Measurements from ENCODE around the gene RAMP2.
"Not testable (repeated sequence)": the region's sequence is repeated elsewhere in the genome, so short reads cannot be mapped to it uniquely, and the experiment has no call there.

The RAMP2 gene, protein sequence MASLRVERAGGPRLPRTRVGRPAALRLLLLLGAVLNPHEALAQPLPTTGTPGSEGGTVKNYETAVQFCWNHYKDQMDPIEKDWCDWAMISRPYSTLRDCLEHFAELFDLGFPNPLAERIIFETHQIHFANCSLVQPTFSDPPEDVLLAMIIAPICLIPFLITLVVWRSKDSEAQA

DNA sequence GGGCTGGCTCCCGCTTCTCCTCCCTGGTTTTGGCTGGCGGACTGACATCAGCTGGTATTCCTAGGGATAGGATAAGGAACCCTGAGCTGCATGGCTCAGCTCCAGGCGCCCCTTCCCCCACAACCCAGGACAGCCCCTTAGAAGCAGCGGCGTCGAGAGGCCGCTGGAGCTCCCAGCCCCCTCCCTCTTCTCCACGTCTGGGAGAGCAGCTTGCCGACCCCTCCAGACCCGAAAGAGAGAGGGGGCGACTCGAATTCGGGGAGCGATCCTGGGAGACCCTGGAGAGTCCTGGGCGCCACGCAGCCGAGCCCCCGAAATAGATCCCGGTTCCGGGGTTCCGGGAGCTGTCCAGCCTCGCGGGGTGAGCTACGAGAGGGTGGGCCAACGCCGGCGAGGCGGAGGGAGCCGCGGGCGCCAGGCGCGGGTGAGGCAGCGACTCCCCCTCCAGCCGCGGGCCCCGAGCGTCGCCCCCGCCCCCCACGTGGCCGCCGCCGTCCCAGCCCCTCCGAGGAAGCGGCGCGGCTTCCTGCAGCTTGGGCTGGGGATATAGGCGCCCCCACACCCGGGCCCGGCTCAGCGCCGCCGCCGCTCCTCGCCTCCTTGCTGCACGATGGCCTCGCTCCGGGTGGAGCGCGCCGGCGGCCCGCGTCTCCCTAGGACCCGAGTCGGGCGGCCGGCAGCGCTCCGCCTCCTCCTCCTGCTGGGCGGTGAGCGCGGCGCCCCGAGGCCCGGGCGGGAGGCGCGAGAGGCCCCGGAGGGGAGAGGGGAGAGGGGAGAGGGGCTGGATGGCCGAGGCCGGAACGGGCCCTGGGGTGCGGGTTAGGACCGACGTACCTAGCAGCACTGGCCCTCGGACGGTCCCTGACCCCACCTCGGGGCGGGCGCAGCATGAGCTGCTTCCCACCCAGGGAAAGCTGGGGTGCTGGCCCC, at the start of gene RAMP2:
RAMP2 (plus strand) TSS at position 576 of the 930 bp plus-strand sequence; CDS start at position 611, 35 bp downstream.
- DNase-seq (ENCODE audit: extremely low read depth in 1 of 2, low read depth in 1 of 2) = no peak

DNA sequence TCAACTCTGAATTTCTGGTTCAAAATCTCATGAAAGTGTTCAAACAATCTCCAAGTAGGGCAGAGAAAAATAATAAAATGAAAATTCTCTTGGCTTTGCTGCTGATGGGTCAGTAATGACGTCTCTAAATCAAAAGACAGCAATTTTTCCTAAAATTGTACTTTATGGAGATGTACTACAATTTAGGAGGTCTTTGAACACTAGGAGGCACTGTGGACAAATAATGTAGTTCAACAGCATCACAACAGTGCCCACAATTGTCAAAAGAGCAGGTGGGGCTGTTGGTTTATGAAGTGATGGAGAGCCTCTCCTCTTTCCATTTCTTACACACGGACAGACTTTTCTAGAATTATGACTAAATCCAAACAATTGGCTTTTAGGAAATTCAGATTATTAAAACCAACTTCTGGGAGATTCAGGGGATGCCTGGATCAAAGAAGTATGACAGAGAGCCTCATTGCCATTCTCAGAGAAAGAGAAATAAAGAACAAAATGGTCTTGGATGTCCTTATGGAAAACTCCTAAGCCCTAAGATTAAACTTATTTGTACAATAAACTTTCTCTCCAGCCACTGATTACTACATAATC, 39.9 kb upstream of the RAMP2 start:
- DNase-seq (ENCODE audit: extremely low read depth in 1 of 2, low read depth in 1 of 2) = no peak

DNA sequence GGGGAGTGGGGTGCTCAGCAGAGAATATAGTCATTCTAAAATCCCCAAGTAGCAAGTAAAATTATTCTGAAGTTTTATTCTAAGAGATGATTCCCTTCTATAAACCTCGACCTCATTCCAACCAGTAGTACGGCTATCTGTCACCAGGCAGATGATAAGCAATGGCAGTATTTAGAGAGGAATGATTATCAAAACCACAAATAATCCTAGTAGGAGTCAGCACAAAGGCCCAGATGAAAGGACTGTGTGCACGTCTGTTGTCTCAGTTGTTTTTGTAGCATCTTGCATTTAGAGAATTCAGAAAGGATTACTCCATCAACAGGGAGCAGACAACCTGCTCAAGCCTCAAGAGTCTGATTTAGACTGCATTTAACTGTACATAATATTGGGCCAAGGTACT, 37.4 kb upstream of the RAMP2 start:
- no peak for DNase-seq (ENCODE audit: extremely low read depth in 1 of 2, low read depth in 1 of 2)

GRCh38 chr17:42725143-42725542, 35.9 kb upstream of the RAMP2 start:
- DNase-seq (ENCODE audit: extremely low read depth in 1 of 2, low read depth in 1 of 2) = no peak

DNA sequence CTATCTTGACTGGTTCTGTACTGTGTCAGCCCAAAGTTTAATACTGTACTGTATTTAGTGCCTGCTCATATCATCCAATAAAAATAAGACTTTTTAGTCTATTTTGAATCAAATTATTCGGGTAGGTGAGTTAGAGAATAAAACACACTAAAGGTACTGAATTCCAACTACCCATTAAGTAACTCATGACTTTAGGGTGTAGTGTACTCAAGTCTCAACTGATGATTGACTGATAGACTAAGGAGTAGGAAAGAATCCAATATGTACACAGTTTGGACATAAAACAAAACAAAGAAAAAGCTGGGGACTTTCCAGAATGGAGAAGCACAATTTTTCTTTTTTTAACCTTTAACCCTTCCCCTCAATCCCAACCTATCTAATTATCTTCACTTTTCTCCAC, 20.3 kb upstream of the RAMP2 start:
- DNase-seq (ENCODE audit: extremely low read depth in 1 of 2, low read depth in 1 of 2) = no peak

- not testable (repeated sequence) for DNase-seq (ENCODE audit: extremely low read depth in 1 of 2, low read depth in 1 of 2)
These were observed 18.1 kb upstream of the RAMP2 start for GRCh38 chr17:42742916-42743315.

GRCh38 chr17:42743595-42744282, 17.3 kb upstream of the RAMP2 start:
- DNase-seq (ENCODE audit: extremely low read depth in 1 of 2, low read depth in 1 of 2) = no peak

DNA sequence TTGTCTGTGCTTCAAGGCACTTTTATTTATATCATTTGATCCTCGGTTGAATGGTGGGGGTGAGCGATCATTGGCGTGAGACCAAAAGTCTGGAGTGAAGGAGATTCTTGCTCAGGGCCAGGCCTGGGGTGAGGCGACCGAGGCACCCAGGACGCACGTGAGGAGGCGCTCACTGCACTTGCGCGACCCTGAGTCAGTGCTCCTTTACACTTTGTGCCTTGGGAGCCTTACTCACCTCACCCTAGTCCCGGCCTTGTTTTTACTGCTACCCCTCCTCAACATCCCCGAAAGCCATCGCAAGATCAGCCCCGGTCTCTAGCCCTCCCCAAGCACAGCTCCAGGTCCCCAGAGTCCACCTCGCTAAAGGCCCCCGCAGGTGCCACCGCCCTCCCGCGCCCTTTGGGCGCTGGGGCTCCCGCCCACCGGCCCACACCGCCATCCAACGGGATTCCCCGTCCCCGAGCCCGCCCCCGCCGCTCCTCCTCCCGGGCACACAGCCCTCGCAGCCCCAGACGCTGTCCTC, 16.7 kb upstream of the RAMP2 start:
- DNase-seq (ENCODE audit: extremely low read depth in 1 of 2, low read depth in 1 of 2) = peak; percentile 52 to 60

- peak; percentile 78 to 88 for DNase-seq (ENCODE audit: extremely low read depth in 1 of 2, low read depth in 1 of 2)
These were observed 16.0 kb upstream of the RAMP2 start, which contains the start of gene EZH1 for GRCh38 chr17:42744806-42745617. Gene EZH1, minus strand, starts transcription at chr17:42745040. Its CDS starts 16,099 bp downstream, at chr17:42728941.

DNA sequence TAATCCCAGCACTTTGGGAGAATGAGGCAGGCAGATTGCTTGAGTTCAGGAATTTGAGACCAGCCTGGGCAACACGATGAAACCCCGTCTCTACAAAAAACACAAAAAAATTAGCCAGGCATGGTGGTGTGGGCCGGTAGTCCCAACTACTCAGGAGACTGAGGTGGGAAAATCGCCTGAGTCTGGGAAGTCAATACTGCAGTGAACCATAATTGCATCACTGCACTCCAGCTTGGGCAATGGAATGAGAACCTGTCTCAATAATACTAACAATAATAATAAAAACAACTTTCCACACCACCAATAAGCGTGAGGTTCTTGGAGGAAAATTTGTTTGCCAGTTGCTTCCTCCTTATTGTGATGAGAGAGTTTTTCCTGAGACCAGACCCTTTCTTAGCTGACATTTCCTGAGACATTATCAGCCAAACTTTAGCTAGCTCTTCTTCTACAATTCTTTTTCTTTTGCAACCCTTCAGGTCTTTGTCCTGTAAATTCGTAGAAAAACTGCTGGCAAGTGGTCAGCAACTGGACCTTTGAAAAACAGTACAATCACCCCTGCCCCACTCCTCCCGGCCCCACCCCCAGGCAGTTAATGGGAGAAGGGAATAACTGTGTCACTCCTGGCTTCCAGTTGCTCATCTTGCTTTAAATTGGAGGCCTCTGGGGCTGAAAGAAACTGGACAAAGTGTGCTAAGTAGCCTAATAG, 12.7 kb upstream of the RAMP2 start:
- DNase-seq (ENCODE audit: extremely low read depth in 1 of 2, low read depth in 1 of 2) = no peak

DNA sequence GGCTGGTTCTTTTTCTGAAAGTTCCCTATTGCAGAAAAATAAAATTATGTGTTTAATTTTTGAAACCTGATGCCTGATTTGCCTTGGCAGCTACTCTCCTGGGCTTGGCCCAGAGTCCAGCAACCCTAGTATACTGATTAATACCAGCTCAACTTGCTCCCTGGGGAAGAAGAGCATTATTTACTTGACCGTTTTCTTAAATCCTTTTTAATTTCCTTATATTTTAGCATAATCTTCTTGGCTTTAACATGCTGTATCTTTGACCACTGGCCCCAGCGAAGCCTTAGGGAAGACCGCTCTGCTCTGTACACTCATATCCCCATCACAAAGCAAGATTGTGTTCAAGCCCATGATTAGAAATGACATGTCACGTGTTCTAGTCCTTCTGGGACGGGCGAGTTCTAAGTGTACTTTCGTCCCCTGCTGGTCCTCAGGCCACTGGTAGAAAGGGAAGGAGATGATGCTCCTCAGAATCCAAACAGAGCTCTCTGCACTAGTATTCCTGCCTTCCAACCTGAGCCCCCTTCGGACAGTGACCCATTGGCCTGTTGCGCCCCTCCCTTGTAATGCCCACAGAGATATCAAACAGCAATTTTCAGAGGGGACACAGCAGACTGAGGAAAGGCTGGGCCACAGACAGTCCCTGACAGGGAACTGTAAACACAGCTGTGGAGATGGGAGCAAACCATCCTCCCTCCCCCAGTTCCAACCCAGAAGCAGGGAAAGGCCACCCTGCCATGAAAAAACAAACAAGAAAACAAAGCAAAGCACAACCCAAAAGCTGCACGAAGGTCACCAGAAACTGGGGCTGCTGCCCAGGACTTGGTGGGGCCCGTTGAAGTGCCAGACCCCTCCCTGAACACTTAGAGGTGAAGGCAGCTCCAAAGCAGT, 11.9 kb upstream of the RAMP2 start:
- no peak for DNase-seq (ENCODE audit: extremely low read depth in 1 of 2, low read depth in 1 of 2)

DNA sequence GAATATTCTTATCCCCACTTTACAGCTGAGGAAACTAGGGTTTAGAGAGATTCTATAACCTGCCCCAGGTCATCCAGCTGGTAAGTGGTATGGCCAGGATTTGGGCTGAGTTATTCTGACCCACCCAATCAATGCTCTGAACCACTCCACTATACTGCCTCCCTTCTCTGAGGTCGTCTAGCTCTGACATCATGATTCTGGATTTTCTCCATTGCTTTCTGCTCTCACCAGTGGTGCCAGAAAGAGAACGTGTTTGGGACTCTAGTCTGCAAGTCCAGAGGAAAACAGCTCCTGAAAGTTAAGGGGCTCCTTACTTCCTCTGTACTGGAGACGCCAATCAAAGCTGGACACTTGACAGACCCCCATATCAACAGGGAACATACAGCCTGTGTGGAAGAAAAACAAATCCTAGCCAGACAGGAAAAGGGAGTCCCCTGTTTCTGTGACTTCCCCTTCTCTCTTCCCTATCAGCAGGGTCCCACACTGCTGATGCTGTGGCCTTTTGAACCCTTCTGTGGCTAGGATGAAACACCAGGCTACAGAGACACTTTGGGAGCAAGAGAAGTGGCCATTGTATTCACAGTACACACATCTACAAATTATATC, 10.2 kb upstream of the RAMP2 start:
- DNase-seq (ENCODE audit: extremely low read depth in 1 of 2, low read depth in 1 of 2) = no peak

- DNase-seq (ENCODE audit: extremely low read depth in 1 of 2, low read depth in 1 of 2) = no peak
These were observed 9.4 kb upstream of the RAMP2 start for GRCh38 chr17:42751628-42752027.

DNA sequence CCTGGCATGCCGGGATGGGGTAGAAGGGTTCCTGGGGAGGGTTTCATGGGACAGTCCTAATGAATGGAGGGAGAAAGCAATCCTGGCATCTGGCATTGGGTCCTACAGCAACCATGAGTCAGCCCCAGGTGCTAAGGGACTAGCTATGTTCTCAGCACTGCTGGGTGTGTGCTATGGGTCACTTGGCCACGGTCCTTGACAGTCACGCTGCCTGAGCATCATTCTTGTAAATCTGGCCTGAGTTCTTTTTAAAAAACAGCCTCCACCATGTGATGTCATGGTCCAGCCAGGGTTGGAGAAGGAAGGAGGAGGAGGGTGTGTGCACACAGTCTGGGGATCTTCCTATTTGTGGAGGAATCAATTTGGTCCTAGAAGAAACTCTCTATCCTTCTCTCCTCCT, 6.2 kb upstream of the RAMP2 start:
- DNase-seq (ENCODE audit: extremely low read depth in 1 of 2, low read depth in 1 of 2) = no peak

- no peak for DNase-seq (ENCODE audit: extremely low read depth in 1 of 2, low read depth in 1 of 2)
These were observed 910 bp upstream of the RAMP2 start for GRCh38 chr17:42759982-42760651.

DNA sequence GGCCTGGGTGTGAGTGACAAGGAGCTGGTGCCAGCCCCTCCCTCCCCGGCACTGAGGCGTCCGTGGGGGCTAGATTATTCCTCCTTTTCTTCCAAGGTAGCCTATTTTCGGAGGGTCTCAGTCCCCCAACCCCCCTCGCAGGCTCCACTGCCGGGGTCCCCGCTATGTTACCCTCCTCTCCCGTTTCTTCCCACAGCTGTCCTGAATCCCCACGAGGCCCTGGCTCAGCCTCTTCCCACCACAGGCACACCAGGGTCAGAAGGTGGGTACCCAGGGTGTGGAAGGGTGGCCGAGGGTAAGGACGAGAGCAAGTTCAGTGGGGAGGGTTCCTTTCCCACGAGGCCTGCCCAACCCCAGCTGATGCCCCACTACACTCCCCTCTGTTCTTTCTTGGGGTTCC, 611 bp downstream of the RAMP2 start:
- DNase-seq (ENCODE audit: extremely low read depth in 1 of 2, low read depth in 1 of 2) = no peak

DNA sequence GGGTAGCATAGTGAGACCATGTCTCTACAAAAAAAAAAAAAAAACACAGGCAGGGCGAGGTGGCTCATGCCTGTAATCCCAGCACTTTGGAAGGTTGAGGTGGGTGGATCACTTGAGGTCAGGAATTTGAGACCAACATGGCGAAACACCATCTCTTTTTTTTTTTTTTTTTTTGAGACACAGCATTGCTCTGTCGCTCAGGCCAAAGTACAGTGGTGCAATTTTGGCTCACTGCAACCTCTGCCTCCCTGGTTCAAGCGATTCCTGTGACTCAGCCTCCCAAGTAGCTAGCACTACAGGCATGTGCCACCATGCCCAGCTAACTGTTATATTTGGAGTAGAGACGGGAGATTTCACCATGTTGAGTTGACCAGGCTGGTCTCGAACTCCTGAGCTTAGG, 5.1 kb downstream of the RAMP2 start:
- DNase-seq (ENCODE audit: extremely low read depth in 1 of 2, low read depth in 1 of 2) = no peak

GRCh38 chr17:42767512-42767911, 6.5 kb downstream of the RAMP2 start:
- no peak for DNase-seq (ENCODE audit: extremely low read depth in 1 of 2, low read depth in 1 of 2)
